ENCODE measurements around the gene NEB. TPM values are rescaled to one million over a fixed set of nuclear protein-coding genes. Genes with fewer than 3 reads are reported as not detected.
"Not testable (repeated sequence)": the region's sequence is repeated elsewhere in the genome, so short reads cannot be mapped to it uniquely, and the experiment has no call there.

NEB gene
- total RNA-seq, 1 experiment from 2014 or later: 0.02 TPM

- no peak for DNase-seq (ENCODE audit: low read depth)
Measured at GRCh38 chr2:151760139-151760650, 25.9 kb upstream of the NEB start.

- DNase-seq (ENCODE audit: low read depth): no peak
Measured at GRCh38 chr2:151758744-151759143, 24.5 kb upstream of the NEB start.

- DNase-seq (ENCODE audit: low read depth): no peak
Measured at GRCh38 chr2:151757861-151758260, 23.6 kb upstream of the NEB start.

- DNase-seq (ENCODE audit: low read depth): no peak
Measured at GRCh38 chr2:151756820-151757219, 22.5 kb upstream of the NEB start.

- no peak for DNase-seq (ENCODE audit: low read depth)
Measured at GRCh38 chr2:151754253-151754897, 20.1 kb upstream of the NEB start.

- DNase-seq (ENCODE audit: low read depth): no peak
Measured at GRCh38 chr2:151753540-151753939, 19.3 kb upstream of the NEB start.

- DNase-seq (ENCODE audit: low read depth): not testable (repeated sequence)
Measured at GRCh38 chr2:151745261-151745660, 11.0 kb upstream of the NEB start.

GRCh38 chr2:151730262-151730975 lies 3.9 kb downstream of the NEB start:
- peak; percentile 4 for DNase-seq (ENCODE audit: low read depth)

GRCh38 chr2:151729837-151730236 lies 4.4 kb downstream of the NEB start:
- no peak for DNase-seq (ENCODE audit: low read depth)

- no peak for DNase-seq (ENCODE audit: low read depth)
Measured at GRCh38 chr2:151729415-151729811, 4.9 kb downstream of the NEB start.

GRCh38 chr2:151728804-151729414 lies 5.4 kb downstream of the NEB start:
- DNase-seq (ENCODE audit: low read depth): no peak

GRCh38 chr2:151727593-151728552 lies 6.4 kb downstream of the NEB start:
- DNase-seq (ENCODE audit: low read depth): no peak

GRCh38 chr2:151721161-151721560 lies 13.1 kb downstream of the NEB start:
- no peak for DNase-seq (ENCODE audit: low read depth)

- no peak for DNase-seq (ENCODE audit: low read depth)
Measured at GRCh38 chr2:151720521-151720920, 13.8 kb downstream of the NEB start.

GRCh38 chr2:151718796-151719195 lies 15.5 kb downstream of the NEB start:
- no peak for DNase-seq (ENCODE audit: low read depth)

GRCh38 chr2:151718247-151718646 lies 16.0 kb downstream of the NEB start:
- DNase-seq (ENCODE audit: low read depth): no peak

- no peak for DNase-seq (ENCODE audit: low read depth)
Measured at GRCh38 chr2:151716721-151717120, 17.6 kb downstream of the NEB start.

GRCh38 chr2:151713291-151713903 lies 20.9 kb downstream of the NEB start:
- DNase-seq (ENCODE audit: low read depth): no peak

GRCh38 chr2:151711025-151711424 lies 23.3 kb downstream of the NEB start:
- DNase-seq (ENCODE audit: low read depth): no peak

GRCh38 chr2:151708788-151709187 lies 25.5 kb downstream of the NEB start:
- no peak for DNase-seq (ENCODE audit: low read depth)

- no peak for DNase-seq (ENCODE audit: low read depth)
Measured at GRCh38 chr2:151707857-151708256, 26.4 kb downstream of the NEB start.

All from HT1080 (cell line).